ENCODE measurements around the gene ATPAF2.

ATPAF2 gene

DNA sequence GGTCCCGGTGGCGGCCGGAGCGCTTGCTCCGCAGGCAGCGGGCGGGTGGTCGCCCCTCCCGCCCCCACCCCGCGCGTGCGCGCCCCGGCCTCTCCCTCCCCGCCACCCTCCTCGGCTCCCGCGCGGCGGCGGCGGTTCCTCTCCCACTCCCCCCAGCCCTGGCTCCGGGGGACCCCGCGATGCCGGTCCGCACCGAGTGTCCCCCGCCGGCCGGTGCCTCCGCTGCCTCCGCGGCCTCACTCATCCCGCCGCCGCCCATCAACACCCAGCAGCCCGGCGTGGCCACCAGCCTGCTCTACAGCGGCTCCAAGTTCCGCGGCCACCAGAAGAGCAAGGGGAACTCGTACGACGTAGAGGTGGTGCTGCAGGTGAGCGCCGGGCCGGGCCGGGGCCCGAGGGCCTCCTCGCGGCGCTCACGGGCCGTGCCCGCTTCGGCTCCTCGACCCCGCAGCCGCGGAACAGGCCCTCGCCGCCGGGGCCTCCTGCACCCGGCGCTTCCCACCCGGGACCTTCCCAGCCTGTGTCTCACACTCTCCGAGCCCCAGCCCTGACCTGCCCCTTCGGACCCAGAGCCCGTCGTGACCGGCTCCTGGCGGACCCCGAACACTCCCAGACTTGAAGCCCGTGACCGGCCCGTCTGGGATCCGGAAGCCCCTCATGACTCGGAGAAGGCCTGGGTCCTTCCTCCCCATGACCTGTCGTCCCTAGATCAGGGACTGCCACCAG, 730 bp upstream of the ATPAF2 start:
- DNase-seq, result peak; percentile 32

DNA sequence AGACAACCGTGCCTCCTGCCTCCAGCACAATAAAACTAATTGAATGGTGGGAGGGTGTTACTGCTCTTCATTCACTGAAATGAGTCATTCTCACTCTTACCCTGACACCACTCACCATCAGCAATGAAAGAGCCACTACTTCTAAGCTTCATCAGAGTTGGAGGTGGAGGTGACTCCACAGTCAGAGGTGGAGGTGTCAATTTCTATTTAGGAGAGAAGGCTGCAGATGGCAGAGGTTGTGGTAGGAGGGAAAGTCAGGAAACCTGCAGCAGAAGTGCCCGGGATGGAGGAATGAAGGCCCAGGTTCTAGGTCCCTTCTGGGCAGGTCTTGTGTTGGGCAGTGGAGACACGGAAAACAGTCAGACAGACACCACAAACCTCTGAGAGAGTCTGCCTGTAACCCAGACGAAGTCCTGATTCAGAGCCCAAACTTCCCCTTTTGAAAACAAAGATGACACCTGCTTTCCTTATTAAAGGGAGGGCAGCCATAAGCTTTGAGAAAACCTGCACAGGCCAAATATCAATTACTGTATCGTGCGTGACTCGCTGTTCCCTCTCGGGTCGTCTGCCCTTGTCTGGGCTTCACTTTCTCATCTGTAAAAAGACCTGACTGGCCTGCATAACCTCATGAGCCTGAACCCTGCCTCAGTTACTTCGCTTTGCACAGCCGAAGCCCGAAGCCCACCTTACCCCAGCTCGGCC, 668 bp downstream of the ATPAF2 start:
- DNase-seq, result no peak

DNA sequence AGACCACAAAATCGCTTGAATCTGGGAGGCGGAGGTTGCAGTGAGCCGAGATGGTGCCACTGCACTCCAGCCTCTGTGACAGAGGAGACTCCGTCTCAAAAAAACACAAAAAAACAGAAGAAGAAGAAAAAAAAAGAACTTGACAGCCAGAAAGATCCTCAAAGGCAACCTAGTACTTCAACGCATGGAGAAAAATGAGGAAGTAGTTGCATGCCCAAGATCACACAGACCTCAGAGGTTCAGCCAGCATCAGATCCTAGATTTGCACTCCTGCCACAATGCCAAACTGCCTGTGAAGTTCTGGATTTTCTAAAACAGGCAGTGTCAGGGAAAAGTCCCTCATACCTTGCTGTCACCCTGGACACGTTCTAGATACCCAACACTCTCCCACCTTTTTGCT, 1.5 kb downstream of the ATPAF2 start:
- DNase-seq, result no peak

DNA sequence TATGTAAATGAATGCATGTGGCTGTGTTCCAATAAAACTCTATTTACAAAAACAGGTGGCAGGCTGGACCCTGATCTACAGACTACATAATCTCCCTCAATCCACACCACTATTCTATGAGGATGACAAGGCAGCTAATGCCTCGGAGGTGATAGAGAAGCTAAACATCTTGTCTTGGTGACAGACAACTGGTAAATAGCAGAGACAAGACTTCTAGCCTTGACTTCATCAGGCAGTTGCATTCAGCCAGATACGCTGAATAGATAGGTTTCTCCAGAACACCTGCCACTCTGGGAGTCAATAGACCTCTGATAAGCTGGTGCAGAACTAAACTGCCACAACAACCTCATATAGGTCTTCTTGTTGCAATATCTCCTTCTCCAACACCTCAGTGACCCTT, 3.3 kb downstream of the ATPAF2 start:
- DNase-seq, result no peak

DNA sequence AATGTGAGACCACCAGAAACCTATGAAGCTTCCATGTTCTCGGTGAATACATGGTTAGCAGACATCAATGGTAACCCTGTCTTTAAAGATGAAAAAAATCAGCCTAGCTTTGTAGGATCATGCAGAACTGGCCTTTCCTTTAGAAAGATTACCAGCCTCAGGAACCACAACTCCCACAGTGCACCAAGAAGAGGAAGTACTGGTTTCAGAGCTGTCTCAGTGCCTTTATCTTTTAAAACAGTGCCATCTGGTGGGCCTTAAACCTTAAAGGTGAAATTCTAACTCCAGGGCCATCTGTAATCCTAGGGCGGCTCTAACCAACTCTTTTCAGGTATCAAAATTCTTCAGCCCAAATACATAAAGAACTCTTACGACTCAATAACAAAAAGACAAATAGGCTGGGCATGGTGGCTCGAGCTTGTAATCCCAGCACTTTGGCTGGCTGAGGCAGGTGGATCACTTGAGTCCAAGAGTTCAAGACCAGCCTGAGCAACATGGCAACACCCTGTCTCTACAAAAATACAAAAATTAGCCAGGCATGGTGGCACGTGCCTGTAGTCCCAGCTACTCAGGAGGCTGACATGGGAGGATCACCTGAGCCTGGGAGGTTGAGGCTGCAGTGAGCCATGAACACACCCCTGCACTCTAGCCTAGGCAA, 5.4 kb downstream of the ATPAF2 start:
- DNase-seq, result peak; percentile 95

DNA sequence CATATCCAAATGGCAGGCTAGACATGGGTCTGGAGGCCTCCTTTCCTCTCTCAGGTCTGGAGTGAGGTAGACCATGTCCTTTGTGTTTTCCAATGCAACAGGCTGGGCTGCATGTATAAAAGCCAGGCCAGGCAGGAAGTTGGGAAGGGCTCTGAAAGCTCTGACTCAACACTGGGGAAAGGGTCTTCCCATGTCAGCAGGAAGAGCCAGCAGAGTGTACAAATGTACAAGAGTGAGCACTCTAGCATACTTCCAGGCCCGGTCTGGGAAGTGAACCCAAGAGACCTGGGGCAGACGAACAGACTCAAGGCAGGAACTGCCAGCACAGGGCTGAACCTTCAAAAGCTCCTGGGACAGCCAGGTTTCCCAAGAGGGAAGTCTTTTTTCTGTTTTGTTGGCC, 7.0 kb downstream of the ATPAF2 start:
- no peak for DNase-seq

DNA sequence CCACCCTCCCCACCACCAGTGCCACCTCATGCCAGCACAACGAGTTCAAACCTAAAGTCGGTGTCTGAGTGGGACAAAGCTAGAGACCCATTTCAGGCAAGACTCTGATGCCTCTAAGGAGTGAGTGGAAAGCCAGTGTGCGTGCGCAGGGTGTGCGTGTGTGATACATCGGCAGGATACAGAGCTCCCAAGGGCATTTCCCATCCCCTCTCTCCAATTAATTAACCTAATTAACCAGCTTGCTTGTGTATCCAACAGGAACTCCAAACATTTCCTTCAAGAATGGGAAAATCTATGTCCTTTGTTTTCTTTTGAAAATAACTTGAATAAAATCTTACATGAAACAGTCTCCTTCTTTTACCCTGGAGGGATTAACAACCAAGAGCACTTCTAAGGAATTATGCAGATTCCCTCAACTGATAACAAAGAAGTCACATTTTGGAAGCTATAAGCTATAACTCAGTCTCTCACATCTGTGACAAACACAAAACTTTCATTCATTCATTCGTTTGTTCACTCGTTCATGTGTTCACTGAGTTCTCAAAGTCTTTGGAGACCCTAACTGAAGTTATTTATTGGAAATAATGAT, 9.9 kb downstream of the ATPAF2 start:
- DNase-seq, result no peak

DNA sequence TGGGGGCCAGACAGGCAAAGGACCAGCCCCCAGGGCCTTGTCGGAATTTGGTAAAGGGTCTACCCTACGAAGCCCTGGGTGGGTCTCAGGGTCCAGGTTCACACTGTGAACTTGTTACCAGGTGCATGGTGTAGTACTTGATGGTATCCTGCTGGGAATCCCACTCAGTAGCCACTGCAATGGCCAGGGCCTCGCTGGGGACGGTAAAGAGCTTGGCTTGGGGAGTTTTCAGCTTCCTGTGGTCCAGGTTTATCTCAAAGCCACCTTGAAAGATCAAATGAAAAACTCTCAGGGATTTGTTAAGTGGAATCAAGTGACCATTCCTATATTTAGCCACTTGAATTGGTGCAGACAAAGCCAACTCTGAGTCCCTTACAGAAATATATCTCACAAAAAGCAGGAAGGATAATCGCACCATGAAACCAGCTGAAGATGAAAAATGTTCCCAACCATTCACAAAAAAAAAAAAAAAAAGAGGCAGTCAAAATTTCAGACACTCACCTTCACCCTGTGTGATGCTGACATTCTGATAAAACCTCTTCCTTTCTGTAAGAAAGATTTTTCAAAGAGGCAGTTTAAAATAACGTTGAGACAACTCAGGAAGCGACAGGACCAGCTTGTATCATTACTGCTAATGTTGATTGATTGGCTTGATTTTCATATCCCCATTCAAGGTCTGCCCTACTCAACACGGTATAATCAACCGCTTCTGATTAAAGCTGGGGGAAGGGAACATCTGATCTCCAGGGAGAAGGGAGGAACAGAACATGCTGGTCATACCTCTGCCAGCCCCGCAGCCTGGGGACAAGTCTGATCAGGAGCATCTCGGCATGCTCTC, 10.6 kb downstream of the ATPAF2 start:
- DNase-seq, result peak; percentile 55

DNA sequence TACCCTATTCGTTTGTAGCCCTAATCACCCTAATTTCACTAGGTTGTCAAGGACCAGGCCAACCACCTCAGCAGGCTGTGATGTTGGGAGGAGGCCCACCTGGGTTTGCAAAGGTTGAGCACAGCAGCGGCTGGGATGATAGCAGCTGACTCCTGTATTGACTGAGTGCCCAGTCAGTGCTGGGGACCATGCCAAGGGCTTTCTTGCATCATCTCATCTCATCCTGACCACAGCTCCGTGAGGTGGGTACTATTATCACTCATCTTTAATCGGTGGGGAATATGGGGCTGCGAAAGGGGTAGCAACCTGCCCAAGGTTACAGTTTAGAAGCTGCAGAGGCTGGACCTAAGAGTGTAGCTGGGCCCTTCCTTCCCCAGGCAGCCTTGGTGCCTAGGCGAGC, 11.7 kb downstream of the ATPAF2 start:
- no peak for DNase-seq

DNA sequence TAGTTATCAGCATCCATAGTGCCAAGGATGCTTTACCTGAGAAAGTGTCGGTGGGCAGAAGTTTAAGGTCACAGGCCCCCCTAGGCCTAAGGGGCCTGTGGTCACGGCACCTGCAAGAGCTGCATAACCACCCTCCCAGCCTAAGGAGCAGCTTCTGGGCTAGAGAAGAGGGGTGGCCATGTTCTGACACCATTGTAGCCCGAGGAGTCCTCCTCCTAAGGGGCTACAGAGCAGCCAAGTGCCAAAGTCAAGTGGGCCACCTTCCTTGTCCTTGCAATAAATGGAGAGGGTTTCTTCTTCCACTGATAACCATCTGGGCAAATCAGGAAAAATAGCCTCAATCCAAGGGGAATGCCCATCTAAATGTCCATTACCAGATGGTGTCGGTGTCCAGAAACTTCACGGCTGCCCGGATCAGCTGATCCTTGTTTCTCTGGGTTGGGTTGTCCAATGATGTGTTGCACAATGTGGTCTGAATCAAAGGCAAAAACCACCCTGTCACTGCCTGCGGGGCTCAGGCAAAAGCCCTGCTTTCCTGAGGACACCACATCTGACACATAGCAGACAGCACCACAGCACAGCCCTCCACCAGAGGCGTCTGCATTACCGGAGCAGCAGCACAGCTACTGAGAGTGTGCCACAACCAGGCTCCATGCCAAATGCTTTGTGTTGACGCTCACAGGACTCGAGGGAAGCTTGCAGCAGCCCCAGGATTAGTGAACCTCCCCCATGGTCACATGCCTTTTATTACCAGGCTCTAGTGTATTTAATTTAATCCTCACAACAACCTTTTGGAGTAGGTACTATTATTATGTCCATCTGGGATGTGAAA, 12.8 kb downstream of the ATPAF2 start:
- peak; percentile 66 for DNase-seq

DNA sequence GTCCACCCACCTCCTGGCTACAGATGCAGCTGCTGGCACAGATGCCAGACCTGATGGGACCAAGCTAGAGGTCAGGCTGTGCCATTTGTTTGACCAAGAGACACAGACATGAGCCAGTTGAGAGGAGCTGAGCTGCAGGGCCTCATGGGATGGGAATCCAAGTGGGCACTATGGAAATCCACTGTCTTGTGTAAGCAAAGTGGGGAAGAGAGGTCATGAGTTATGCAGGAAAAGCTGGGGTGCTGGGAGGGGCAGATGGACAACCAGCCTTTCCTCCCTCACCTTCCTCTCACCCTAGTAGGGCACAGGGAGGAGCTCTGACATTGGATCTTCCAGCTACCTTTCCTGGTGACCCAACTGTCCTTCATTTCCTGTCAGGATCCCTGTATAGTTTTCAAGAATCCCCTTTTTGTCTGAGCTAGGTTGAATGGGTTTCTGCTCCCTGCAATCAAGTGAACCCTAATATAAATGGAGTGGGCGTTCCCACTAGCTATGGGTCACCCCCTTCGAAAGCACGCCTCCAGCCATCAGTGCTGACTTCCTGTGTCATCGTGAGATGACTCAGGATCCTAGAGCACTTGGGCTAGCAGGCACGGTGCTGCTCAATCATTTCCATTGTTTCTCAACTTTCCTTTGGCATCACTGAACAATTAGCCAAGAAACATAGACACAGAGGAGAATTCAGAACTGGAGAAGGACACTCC, 13.6 kb downstream of the ATPAF2 start:
- no peak for DNase-seq

DNA sequence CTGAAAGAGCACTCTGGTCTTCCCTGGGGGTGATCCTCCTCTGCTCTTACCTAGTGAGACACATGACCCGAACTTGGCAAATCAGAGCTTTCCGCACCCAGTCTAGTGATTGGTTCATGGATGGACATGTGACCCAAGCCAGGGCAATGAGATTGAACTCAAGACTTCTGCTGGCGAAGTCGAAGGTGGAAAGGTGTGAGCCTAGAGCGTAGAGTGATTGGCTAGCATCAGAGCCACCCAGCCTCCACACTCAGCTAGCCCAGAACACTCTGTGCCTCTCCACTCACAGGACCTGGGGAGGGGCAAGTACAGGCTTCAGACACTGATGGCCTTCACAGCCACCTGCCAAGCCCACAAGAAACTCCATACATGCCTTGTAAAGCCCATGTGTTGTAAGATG, 17.6 kb downstream of the ATPAF2 start:
- no peak for DNase-seq

DNA sequence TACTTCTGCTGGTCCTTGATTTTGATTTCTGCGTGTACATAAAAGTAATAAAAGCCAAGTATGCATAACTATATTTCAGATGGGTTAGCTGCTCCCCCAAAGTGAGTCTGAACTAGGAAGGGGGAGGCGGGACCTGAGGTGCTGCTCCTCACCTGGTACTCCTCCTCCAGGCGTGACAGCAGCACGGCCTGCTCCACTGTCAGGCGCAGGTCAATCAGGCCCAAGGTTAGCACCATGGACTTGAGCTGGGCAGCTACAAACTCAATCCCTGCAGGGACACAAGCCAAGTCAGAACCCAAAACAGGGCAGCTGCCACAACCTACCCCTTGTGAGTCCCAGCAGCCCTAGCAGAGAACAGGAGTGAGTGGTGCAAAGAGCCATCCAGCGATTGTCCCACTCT, 18.0 kb downstream of the ATPAF2 start:
- no peak for DNase-seq

DNA sequence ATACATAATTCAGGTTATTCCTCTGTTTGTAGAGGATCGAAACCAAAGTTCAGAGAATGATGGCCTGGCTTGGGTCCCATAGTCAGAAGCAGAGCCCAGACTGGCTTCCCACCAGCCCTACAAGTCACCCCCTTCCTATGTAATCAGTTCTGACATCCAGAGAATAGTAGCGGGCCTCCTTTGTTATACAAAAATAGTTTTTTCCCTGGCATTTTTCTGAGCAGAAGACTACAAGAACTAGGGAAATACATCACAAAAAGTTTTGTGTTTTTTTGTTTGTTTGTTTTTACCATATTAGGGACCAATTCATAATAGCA, 19.2 kb downstream of the ATPAF2 start:
- DNase-seq, result no peak

DNA sequence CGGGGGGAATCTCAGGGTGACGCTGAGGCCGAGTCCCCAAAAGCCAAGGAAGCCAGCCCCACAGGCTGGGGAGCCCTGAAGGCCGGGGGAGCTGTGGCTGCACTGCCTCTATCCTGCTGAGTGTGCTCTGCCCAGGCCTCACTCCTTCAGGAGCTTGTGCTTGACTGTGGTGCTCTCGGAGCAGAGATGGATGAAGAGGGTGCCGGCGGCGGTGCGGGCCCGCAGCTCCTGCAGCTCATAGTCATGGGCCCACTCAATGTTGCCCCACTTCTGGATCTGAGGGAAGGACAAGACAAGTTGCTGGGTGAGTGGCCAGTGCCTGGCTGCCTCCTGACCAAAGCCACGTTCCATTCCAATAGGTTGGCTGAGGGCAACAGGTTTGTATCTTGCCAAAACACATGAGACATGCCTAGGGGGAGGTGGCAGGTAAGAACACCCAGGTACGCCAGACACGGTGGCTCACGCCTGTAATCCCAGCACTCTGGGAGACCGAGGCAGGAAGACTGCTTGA, 20.5 kb downstream of the ATPAF2 start:
- no peak for DNase-seq

DNA sequence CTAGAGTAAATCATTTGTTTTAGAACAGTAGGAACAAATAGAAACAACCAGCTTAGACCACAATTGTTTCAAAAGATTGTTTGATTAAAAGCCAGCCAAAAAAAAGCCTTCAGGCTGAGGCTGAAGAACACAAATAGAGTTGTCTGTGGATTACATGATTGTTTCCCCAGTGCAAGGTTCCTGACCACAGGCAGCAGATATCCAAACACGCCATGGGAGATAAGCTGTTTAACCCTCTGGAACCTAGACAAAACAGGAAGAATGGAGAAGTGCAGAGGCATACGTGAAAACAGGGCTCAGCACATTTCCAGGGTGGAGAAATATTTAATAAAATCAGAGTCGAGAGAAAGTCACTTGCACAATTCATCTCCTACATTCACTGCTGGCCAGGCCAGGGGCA, 21.0 kb downstream of the ATPAF2 start:
- DNase-seq, result no peak

DNA sequence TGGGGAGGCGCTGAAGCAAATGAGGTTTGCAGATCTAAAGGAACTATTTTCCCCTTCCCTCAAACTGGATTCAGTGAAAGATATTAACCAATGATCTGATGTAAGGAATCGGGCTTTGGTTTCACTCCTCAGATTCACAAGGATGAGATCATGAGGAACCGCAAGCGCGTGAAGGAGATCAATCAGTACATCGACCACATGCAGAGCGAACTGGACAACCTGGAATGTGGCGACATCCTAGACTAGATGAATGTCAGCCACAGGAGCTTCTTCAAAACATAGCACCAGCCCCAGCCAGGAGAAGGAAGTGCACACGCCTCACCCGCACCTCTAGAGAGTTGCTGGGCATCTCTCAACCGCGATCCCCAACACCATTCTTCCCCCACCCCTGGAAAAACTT, 22.5 kb downstream of the ATPAF2 start:
- DNase-seq, result no peak

DNA sequence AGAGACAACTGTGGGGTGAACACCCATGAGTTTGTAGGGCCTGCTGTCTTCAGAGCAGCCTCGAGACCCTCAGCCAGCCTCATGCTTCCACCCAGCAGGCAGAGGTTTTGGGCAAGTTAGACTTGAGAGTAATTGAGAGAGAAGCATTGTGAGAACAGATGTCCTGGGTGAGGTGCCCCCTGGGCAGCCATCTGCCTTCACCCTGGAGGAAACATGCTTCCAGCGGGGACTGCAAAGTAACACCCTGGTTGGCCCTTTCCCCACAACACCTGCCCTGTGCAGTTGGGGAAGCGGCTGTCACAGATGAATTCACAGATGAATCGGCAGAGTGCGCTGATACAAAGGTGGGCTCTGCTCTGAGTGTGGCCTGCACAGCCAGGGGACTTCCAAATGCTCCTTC, 23.4 kb downstream of the ATPAF2 start:
- peak; percentile 98 for DNase-seq

DNA sequence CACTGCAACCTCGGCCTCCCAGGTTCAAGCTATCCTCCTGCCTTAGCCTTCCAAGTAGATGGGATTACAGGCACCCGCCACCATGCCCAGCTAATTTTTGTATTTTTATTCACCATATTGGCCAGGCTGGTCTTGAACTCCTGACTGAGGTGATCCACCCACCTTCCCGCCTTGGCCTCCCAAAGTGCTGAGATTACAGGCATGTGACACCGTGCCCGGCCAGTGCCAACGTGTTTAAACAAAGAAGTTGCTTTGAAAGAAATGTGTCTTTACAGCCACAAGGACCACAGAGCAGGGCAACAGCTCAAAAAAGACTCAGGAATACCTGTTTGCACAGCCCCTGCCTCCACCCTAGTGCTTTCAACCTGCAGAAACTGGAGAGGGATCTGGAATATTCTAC, 25.0 kb downstream of the ATPAF2 start:
- no peak for DNase-seq

DNA sequence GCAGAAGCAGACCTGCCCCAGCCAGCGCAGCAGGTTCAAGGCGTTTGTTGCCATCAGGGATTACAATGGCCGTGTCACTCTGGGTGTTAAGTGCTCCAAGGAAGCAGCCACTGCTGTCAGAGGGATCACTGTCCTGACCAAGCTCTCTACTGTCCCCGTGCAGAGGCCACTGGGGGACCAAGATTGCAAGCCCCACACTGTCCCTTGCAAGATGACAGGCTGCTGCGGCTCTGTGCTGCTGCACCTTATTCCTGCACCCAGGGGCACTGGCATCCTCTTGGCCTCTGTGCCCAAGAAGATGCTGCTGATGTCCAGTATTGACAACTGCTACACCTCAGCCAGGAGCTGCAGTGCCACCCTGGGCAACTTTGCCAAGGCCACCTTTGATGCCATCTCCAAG, 27.7 kb downstream of the ATPAF2 start:
- DNase-seq, result no peak

Measured in NCI-H2171 treated with DMSO at 0.1 percent for 48 hours (cell line).